ENCODE results near the gene TMEM178B.
"Not testable (repeated sequence)": the region's sequence is repeated elsewhere in the genome, so short reads cannot be mapped to it uniquely, and the experiment has no call there.

The TMEM178B gene

GRCh38 chr7:141312828-141313521, 239.1 kb downstream of the TMEM178B start:
- no peak for DNase-seq (ENCODE audit: low spot score)

GRCh38 chr7:141313896-141314295, 240.0 kb downstream of the TMEM178B start:
- no peak for DNase-seq (ENCODE audit: low spot score)

GRCh38 chr7:141317033-141317585, 243.2 kb downstream of the TMEM178B start:
- DNase-seq (ENCODE audit: low spot score), result no peak

GRCh38 chr7:141320287-141320686, 246.4 kb downstream of the TMEM178B start:
- no peak for DNase-seq (ENCODE audit: low spot score)

GRCh38 chr7:141322383-141322782, 248.5 kb downstream of the TMEM178B start:
- no peak for DNase-seq (ENCODE audit: low spot score)

GRCh38 chr7:141323826-141324225, 250.0 kb downstream of the TMEM178B start:
- no peak for DNase-seq (ENCODE audit: low spot score)

GRCh38 chr7:141324870-141325269, 251.0 kb downstream of the TMEM178B start:
- no peak for DNase-seq (ENCODE audit: low spot score)

- DNase-seq (ENCODE audit: low spot score), result no peak
These were observed 251.4 kb downstream of the TMEM178B start for GRCh38 chr7:141325275-141325674.

- no peak for DNase-seq (ENCODE audit: low spot score)
These were observed 254.4 kb downstream of the TMEM178B start for GRCh38 chr7:141328290-141328689.

- DNase-seq (ENCODE audit: low spot score), result not testable (repeated sequence)
These were observed 256.4 kb downstream of the TMEM178B start for GRCh38 chr7:141330285-141330684.

GRCh38 chr7:141333459-141333858, 259.6 kb downstream of the TMEM178B start:
- no peak for DNase-seq (ENCODE audit: low spot score)

GRCh38 chr7:141335164-141335563, 261.3 kb downstream of the TMEM178B start:
- no peak for DNase-seq (ENCODE audit: low spot score)

GRCh38 chr7:141339603-141340002, 265.7 kb downstream of the TMEM178B start:
- DNase-seq (ENCODE audit: low spot score), result no peak

GRCh38 chr7:141340991-141341390, 267.1 kb downstream of the TMEM178B start:
- DNase-seq (ENCODE audit: low spot score), result no peak

- DNase-seq (ENCODE audit: low spot score), result no peak
These were observed 269.0 kb downstream of the TMEM178B start for GRCh38 chr7:141342621-141343408.

- DNase-seq (ENCODE audit: low spot score), result no peak
These were observed 270.5 kb downstream of the TMEM178B start for GRCh38 chr7:141344153-141344935.

- DNase-seq (ENCODE audit: low spot score), result no peak
These were observed 274.9 kb downstream of the TMEM178B start for GRCh38 chr7:141348728-141349127.

- no peak for DNase-seq (ENCODE audit: low spot score)
These were observed 275.5 kb downstream of the TMEM178B start for GRCh38 chr7:141349338-141349737.

GRCh38 chr7:141349804-141350203, 275.9 kb downstream of the TMEM178B start:
- DNase-seq (ENCODE audit: low spot score), result no peak

- DNase-seq (ENCODE audit: low spot score), result no peak
These were observed 277.3 kb downstream of the TMEM178B start for GRCh38 chr7:141351175-141351574.

- DNase-seq (ENCODE audit: low spot score), result no peak
These were observed 279.1 kb downstream of the TMEM178B start for GRCh38 chr7:141352955-141353354.

GRCh38 chr7:141354251-141354650, 280.4 kb downstream of the TMEM178B start:
- DNase-seq (ENCODE audit: low spot score), result no peak

All from left forelimb (tissue), 1 donor.